ENCODE results near the gene PSMD13.

DNA sequence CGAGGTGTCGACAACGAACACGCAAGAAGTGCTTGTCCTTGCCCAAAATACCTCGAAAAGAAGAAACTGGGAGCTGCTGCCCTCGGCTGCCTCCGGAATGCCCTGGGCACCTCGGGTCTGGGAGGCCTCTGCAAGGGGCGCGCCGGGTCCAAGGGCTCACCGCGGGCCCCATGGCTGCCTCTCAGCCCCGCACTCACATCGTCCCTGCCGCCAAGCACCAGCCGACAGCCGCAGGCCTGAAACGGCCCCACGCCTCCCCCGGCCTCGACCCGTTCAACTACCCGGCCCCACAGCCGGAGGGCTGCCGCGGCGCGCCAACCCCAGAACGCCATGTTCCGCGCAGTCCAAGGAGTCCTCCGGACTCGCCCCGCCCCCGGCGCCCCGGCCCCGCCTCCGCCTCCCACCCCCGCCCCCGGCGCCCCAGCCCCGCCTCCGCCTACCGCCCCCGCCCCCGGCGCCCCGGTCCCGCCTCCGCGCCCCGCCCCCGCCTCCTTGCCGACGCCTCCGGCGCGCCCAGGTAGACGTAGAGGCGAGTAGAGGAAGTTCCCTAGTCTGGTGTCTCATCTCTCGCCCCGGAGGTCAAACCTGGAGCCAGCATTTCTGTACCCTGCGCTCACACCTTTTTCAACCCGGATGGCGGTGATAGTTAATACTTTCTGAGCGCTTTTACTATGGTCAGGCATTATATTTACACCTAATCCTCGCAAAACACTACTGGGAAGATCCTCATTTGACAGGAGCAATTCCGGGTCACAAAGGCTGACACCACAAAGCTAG lies 591 bp upstream of the PSMD13 start, which contains the start of gene SIRT3:
- no peak for TF ChIP-seq EZH2phosphoT487 (conservative IDR thresholded peaks at IDR 0.05; ENCODE audit: low read length)
- TF ChIP-seq, protein P1, sequence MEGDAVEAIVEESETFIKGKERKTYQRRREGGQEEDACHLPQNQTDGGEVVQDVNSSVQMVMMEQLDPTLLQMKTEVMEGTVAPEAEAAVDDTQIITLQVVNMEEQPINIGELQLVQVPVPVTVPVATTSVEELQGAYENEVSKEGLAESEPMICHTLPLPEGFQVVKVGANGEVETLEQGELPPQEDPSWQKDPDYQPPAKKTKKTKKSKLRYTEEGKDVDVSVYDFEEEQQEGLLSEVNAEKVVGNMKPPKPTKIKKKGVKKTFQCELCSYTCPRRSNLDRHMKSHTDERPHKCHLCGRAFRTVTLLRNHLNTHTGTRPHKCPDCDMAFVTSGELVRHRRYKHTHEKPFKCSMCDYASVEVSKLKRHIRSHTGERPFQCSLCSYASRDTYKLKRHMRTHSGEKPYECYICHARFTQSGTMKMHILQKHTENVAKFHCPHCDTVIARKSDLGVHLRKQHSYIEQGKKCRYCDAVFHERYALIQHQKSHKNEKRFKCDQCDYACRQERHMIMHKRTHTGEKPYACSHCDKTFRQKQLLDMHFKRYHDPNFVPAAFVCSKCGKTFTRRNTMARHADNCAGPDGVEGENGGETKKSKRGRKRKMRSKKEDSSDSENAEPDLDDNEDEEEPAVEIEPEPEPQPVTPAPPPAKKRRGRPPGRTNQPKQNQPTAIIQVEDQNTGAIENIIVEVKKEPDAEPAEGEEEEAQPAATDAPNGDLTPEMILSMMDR (IDR thresholded peaks at IDR 0.05; ENCODE audit: insufficient read depth, low read length, poor library complexity, severe bottlenecking), result no peak
